Pancreas (tissue), 10 donors: Measurements from ENCODE around the gene ADORA2A. TPM values are rescaled to one million over a fixed set of nuclear protein-coding genes. Genes with fewer than 3 reads are reported as not detected.
A peak's percentile ranks its signal among the peaks of the same experiment; 100 is the strongest.

Experiments used
- ATAC-seq, 4 donors: fragments of 200-7000 bp; cut with Tn5 transposase; one replicate each; pipeline versions ENCODE4 v1.8.0 to v1.9.1; 2020; ENCODE audit warnings: mild to moderate bottlenecking in 4 of 4, moderate library complexity in 4 of 4
- DNase-seq, 6 donors: peaks; one replicate each; pipeline ENCODE4 v3.0.0-alpha.2; 2020
- FAIRE-seq: peaks from 2 replicates; lab custom pipeline; 2012; peaks lifted over from hg19 to GRCh38; lab: Jason Lieb, UNC
- H3K27ac ChIP-seq, 4 donors: fragments of 200-600 bp; sonication (generic); 1 replicate in 3 of 4; 2 replicates in 1 of 4; pipeline versions ENCODE4 v1.5.0 to v1.8.0; 2020
- H3K27me3 ChIP-seq, 4 donors: fragments of 200-600 bp; one replicate each; pipeline ENCODE4 v1.8.0; 2021
- H3K36me3 ChIP-seq, 3 donors: fragments of 200-600 bp; sonication (generic) in 1 of 3; one replicate each; pipeline versions ENCODE4 v1.5.0 to v1.8.0; 2020 to 2021
- H3K4me1 ChIP-seq, 3 donors: fragments of 200-600 bp; one replicate each; pipeline ENCODE4 v1.8.0; 2021
- H3K4me3 ChIP-seq, 4 donors: fragments of 200-600 bp; sonication (generic) in 2 of 4; one replicate each; pipeline versions ENCODE4 v1.5.0 to v1.8.0; 2020 to 2021
- H3K9me3 ChIP-seq, 4 donors: fragments of 200-600 bp; one replicate each; pipeline ENCODE4 v1.8.0; 2021
- WGBS, 2 donors: extraction: QIAGEN DNeasy Blood & Tissue Kit; methylation state at CpG; one replicate each; pipeline ENCODE4 v1.1.7; 2013; 5-methylcytosine and 5-hydroxymethylcytosine counted together
- intact Hi-C, 3 donors: fragments of 100-400 bp; cut with DNase I; formaldehyde crosslinking; loops; one replicate each; pipeline versions ENCODE4 v1.11.1 to v1.14.2; 2022
- polyA plus RNA-seq, 2 donors: library from polyadenylated mRNA; stranded (reverse); fragments of 200-250 nt; gene quantifications; one replicate each; pipeline ENCODE4 v1.2.3, GENCODE V29; 2013
- total RNA-seq, 6 donors: library from RNA; stranded (reverse); fragmentation: NEBNext Ultra II Directional in 4 of 6; extraction: Animal tissue kit (Norgen Biotek cat#: 25700) in 4 of 6; gene quantifications; one replicate each; pipeline versions ENCODE4 v1.2.1 to v1.2.4, GENCODE V29; 2021 to 2023
- TF ChIP-seq, protein P1 (sequence below), 4 donors: fragments of 200-600 bp; sonication (generic) in 3 of 4; IDR thresholded peaks; one replicate each; pipeline versions ENCODE4 v1.5.0 to v1.8.0; 2021; ENCODE audit warnings: antibody characterized with exemption in 4 of 4
- donor health status: healthy with polysubstance abuse.
- donor health status: DM: no; HTN: no; CAD: no; lungs with moderate emphysema.
- donor health status: DM: no; HTN: no; CAD: no.
- donor health status: control.
- donor health status: control.
- donor health status: Bipolar disorder and iron deficiency.
- donor health status: DM: yes; HTN: yes; CAD: no.
- donor health status: DM: no; HTN: no; CAD: no.
- donor health status: DM: no; HTN: no; CAD: no.
- donor health status: DM: yes; HTN: yes; CAD: no.

The ADORA2A gene
- total and polyA plus RNA-seq, 8 donors: 0.85 to 10.4 (median 1.6) TPM

DNA sequence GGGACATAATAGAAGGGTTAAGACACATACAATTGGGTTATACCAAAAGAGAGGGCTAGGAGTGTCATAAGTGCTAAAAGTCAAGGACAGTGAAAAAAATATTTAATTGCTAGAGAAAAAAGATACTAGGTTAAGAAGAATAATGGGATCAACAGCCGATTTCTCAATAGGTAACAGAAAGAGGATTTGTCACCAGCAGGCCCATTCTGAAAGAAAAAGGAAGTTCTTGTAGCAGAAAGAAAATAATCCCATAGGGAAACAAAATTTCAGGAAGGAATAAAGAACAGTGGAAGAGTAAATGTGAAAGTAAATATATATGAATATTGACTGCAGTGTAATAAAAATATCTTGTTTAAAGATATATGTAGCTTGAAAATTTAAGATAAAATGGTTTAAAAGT, 43.3 kb upstream of the ADORA2A start:
- no peaks in the 10 kb centered on the region for H3K4me1 ChIP-seq
- no peak overlapping the region for H3K4me3 ChIP-seq
- no peak overlapping the region for H3K27ac ChIP-seq
- TF ChIP-seq, protein P1, sequence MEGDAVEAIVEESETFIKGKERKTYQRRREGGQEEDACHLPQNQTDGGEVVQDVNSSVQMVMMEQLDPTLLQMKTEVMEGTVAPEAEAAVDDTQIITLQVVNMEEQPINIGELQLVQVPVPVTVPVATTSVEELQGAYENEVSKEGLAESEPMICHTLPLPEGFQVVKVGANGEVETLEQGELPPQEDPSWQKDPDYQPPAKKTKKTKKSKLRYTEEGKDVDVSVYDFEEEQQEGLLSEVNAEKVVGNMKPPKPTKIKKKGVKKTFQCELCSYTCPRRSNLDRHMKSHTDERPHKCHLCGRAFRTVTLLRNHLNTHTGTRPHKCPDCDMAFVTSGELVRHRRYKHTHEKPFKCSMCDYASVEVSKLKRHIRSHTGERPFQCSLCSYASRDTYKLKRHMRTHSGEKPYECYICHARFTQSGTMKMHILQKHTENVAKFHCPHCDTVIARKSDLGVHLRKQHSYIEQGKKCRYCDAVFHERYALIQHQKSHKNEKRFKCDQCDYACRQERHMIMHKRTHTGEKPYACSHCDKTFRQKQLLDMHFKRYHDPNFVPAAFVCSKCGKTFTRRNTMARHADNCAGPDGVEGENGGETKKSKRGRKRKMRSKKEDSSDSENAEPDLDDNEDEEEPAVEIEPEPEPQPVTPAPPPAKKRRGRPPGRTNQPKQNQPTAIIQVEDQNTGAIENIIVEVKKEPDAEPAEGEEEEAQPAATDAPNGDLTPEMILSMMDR (IDR thresholded peaks at IDR 0.05): no peak
- no peak for ATAC-seq
- no peak for FAIRE-seq
- intact Hi-C loops: no loop called here
- DNase-seq: no peak
- no peaks in the 10 kb centered on the region for H3K9me3 ChIP-seq
- H3K27me3 ChIP-seq: no peaks in the 10 kb centered on the region
- peaks cover 0 to 9% (median 0%) of the 10 kb centered on the region in 3 donors for H3K36me3 ChIP-seq
- 82 to 97% methylated on average over 1 of the region's 1 CpG for WGBS, 2 donors

DNA sequence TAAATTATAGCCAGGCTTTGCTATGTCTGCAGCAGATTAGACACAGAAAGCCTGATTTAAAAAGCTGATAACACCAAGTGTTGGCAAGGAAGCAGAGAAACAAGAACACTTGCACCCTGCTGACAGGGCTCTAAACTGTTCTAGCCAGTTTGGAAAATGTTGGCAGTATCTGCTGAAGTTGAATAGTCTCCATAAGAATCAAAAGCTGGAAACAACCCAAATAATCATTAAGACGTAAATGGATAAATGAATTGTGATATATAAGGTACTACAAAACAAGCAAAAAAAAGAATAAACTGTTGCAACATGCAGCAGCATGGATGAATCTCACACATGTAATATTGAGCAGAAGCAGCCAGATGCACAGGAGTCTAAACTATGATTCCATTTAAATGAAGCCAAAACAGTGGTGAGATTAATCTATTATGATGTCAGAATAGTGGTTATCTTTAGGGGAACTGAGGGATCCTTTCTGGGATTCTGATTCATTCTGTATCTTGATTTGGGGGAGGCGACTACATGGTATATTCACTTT, 40.4 kb upstream of the ADORA2A start:
- intact Hi-C loops: no loop called here
- no peak for ATAC-seq
- no peak for FAIRE-seq
- Histone ChIP-seq H3K4me1 (no peaks in the 10 kb centered on the region), H3K36me3 (no peaks in the 10 kb centered on the region), H3K27ac (no peak overlapping the region), H3K4me3 (no peak overlapping the region), H3K9me3 (no peaks in the 10 kb centered on the region), H3K27me3 (no peaks in the 10 kb centered on the region)
- TF ChIP-seq, protein P1 (IDR thresholded peaks at IDR 0.05): no peak
- DNase-seq: no peak
- WGBS, 2 donors: 88 to 91% methylated on average over 2 of the region's 2 CpGs

DNA sequence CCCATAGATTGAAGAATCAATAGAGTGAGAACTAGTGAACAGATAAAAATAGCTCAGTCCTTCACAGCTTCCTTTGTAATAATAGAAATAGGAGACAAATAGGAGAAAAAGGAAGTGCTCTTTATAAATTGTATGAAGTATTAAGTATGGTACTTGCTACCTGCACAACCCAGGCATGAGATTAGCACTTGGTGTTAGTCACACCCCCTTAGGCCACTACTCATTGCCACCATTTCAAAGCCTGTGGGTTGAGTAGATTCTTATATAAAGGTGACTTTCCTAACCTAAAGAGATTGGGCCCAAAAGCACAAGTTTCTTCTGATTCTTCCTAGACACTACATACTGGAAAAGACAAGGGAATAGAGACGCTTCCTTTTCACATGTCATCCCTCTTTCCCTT, 37.7 kb upstream of the ADORA2A start:
- 95 to 100% methylated on average over 1 of the region's 1 CpG for WGBS, 2 donors
- H3K4me3 ChIP-seq: no peak overlapping the region
- FAIRE-seq: no peak
- no peak for DNase-seq
- ATAC-seq: no peak
- TF ChIP-seq, protein P1 (IDR thresholded peaks at IDR 0.05): no peak
- H3K27ac ChIP-seq: no peak overlapping the region
- H3K4me1 ChIP-seq: no peaks in the 10 kb centered on the region
- no peaks in the 10 kb centered on the region for H3K9me3 ChIP-seq
- no peaks in the 10 kb centered on the region for H3K27me3 ChIP-seq
- no peaks in the 10 kb centered on the region for H3K36me3 ChIP-seq
- intact Hi-C loops: no loop called here

DNA sequence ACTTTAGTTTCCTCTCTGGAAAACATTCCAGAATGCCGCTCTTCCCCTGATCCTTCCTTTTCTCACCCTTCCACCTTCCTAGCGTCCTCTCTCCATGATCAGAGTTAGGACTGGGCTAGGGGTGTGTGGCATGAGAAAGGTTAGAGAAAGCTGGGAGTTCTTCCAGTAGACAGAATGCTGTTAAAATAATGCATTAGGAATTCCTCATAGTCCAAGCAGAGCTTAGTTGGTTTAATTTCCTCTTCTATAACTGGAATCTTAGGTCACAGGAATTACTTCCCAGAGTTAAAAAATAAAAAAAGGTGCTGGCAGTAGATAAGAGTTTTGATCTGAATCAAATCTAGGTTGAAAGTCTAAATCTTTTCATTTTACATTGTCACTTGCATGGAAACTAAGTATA, 37.2 kb upstream of the ADORA2A start:
- FAIRE-seq: no peak
- Histone ChIP-seq H3K4me1 (no peaks in the 10 kb centered on the region), H3K4me3 (no peak overlapping the region), H3K27me3 (no peaks in the 10 kb centered on the region), H3K9me3 (no peaks in the 10 kb centered on the region), H3K27ac (no peak overlapping the region), H3K36me3 (no peaks in the 10 kb centered on the region)
- ATAC-seq: no peak
- intact Hi-C loops: no loop called here
- no peak for DNase-seq
- 95 to 99% methylated on average over 2 of the region's 2 CpGs for WGBS, 2 donors
- TF ChIP-seq, protein P1 (IDR thresholded peaks at IDR 0.05): no peak

DNA sequence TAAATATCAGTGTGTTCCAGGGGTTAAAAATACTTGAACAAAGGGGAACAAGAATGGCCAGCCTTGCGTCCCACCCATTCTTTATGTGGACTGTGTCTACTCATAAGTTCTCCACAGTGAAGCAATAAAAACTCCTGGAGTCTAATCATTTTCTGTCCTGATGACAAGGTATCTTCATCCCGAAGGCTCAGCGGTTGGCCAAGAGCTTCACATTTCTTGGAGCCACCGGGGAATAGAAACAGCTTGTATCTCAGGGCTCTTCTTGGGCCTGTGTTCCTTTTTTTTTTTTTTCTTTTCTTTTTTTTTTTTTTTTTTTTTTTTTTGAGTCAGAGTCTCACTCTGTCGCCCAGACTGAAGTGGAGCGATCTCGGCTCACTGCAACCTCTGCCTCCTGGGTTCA, 36.8 kb upstream of the ADORA2A start:
- FAIRE-seq (no peak), ATAC-seq (peak in 3 of 4 donors; percentile 17 to 31 (median 23)), DNase-seq (no peak)
- H3K27me3 ChIP-seq: no peaks in the 10 kb centered on the region
- no peak overlapping the region for H3K4me3 ChIP-seq
- no peaks in the 10 kb centered on the region for H3K36me3 ChIP-seq
- H3K9me3 ChIP-seq: no peaks in the 10 kb centered on the region
- TF ChIP-seq, protein P1 (IDR thresholded peaks at IDR 0.05): no peak
- intact Hi-C loops: no loop called here
- H3K27ac ChIP-seq: no peak overlapping the region
- H3K4me1 ChIP-seq: no peaks in the 10 kb centered on the region
- WGBS, 2 donors: 86 to 91% methylated on average over 7 of the region's 7 CpGs
